GM12878 (cell line): ENCODE results near the gene PYGO2. TPM values are rescaled to one million over a fixed set of nuclear protein-coding genes. Genes with fewer than 3 reads are reported as not detected.
A peak's percentile ranks its signal among the peaks of the same experiment; 100 is the strongest.

Experiments used
- ATAC-seq: fragments of 200-7000 bp; cut with Tn5 transposase; 3 replicates; pipeline ENCODE4 v1.9.1; 2020; ENCODE audit warnings: mild to moderate bottlenecking, moderate library complexity
- BruUV-seq: library from RNA; stranded (reverse); fragments of 400-500 nt; replicated peaks from 2 replicates; lab custom pipeline; 2021; lab: Mats Ljungman, UMichigan
- CTCF ChIA-PET: fragments of 300-600 bp; sonication (Branson Sonifier 250); formaldehyde crosslinking; extraction: SDS; loops from one replicate; lab custom pipeline; 2021; ENCODE audit warnings: inconsistent platforms; lab: Yijun Ruan, JAX
- POLR2A ChIA-PET: fragments of 350-600 bp; formaldehyde crosslinking; extraction: SDS; loops from one replicate; lab custom pipeline; 2021; ENCODE audit warnings: inconsistent platforms; lab: Charles Lee
- RAD21 ChIA-PET: fragments of 300-600 bp; sonication (Branson Sonifier 250); formaldehyde crosslinking; loops from one replicate; lab custom pipeline; 2023; ENCODE audit warnings: antibody characterized with exemption; ENCODE audit not compliant: unreplicated experiment; lab: Charles Lee
- SMC1A ChIA-PET: fragments of 300-600 bp; sonication (Branson Sonifier 250); formaldehyde crosslinking; loops from one replicate; lab custom pipeline; 2023; ENCODE audit not compliant: unreplicated experiment, uncharacterized antibody; lab: Charles Lee
- DNase-seq: peaks from one replicate; pipeline ENCODE4 v3.0.0-alpha.2; 2011; ENCODE audit warnings: low read depth, low spot score
- FAIRE-seq: peaks from 3 replicates; lab custom pipeline; 2011; peaks lifted over from hg19 to GRCh38; lab: Jason Lieb, UNC
- H2AFZ ChIP-seq: 2 replicates; pipeline ENCODE4 v1.6.0; 2011; ENCODE audit warnings: low read depth, low read length, control low read depth; ENCODE audit not compliant: control insufficient read depth
- H3K27ac ChIP-seq: 2 replicates; pipeline ENCODE4 v1.5.1; 2011; ENCODE audit warnings: control low read depth; ENCODE audit not compliant: control insufficient read depth, insufficient read depth
- H3K27me3 ChIP-seq, 2 experiments: replicated peaks in 1 of 2; 2 replicates each; pipeline versions ENCODE4 v1.6.0 to v1.6.1; 2011; ENCODE audit warnings: low read length in 1 of 2; ENCODE audit not compliant: control insufficient read depth in 2 of 2, insufficient read depth in 2 of 2
- H3K36me3 ChIP-seq, 2 experiments: 2 replicates each; pipeline ENCODE4 v1.5.1; 2011; ENCODE audit warnings: low read length in 1 of 2; ENCODE audit not compliant: control insufficient read depth in 2 of 2, insufficient read depth in 2 of 2
- H3K4me1 ChIP-seq: 2 replicates; pipeline ENCODE4 v1.6.1; 2011; ENCODE audit warnings: mild to moderate bottlenecking, low read length, moderate library complexity, mixed read lengths; ENCODE audit not compliant: control insufficient read depth, insufficient read depth
- H3K4me2 ChIP-seq: 2 replicates; pipeline ENCODE4 v1.6.0; 2011; ENCODE audit warnings: control low read depth; ENCODE audit not compliant: control insufficient read depth, insufficient read depth
- H3K4me3 ChIP-seq: fragments of 200-600 bp; sonication (generic); 2 replicates; pipeline ENCODE4 v1.5.1; 2016
- H3K79me2 ChIP-seq: 2 replicates; pipeline ENCODE4 v1.6.0; 2011; ENCODE audit warnings: low read length; ENCODE audit not compliant: control insufficient read depth, insufficient read depth
- H3K9ac ChIP-seq: 2 replicates; pipeline ENCODE4 v1.8.0; 2011; ENCODE audit warnings: low read length, control low read depth, mixed read lengths; ENCODE audit not compliant: control insufficient read depth, insufficient read depth
- H3K9me3 ChIP-seq: replicated peaks from 3 replicates; pipeline ENCODE4 v1.5.1; 2011; ENCODE audit warnings: mild to moderate bottlenecking, low read length; ENCODE audit not compliant: control insufficient read depth, insufficient read depth
- H4K20me1 ChIP-seq: 2 replicates; pipeline ENCODE4 v1.6.0; 2011; ENCODE audit not compliant: control insufficient read depth, insufficient read depth
- EED ChIP-seq: sonication (generic); IDR thresholded peaks from 2 replicates; pipeline ENCODE4 v1.6.1; 2016; ENCODE audit warnings: antibody characterized with exemption, low read depth
- HCFC1 ChIP-seq: fragments of 150-350 bp; IDR thresholded peaks from 2 replicates; pipeline ENCODE4 v1.6.1; 2014; ENCODE audit warnings: low read length
- MEF2B ChIP-seq: fragments of 450-650 bp; IDR thresholded peaks from 2 replicates; pipeline ENCODE4 v1.6.1; 2018; ENCODE audit warnings: mild to moderate bottlenecking, moderate library complexity; ENCODE audit not compliant: partially characterized antibody, poor library complexity, severe bottlenecking
- NR2C1 ChIP-seq: fragments of 450-650 bp; IDR thresholded peaks from 2 replicates; pipeline ENCODE4 v1.6.1; 2017; ENCODE audit warnings: antibody characterized with exemption, mild to moderate bottlenecking, moderate library complexity
- NRF1 ChIP-seq: conservative IDR thresholded peaks from 2 replicates; pipeline ENCODE4 v1.6.1; 2011; ENCODE audit warnings: mild to moderate bottlenecking, low read depth, low read length, improper control_type of control experiment
- POU2F2 ChIP-seq: IDR thresholded peaks from 3 replicates; pipeline ENCODE4 v1.6.1; 2011; ENCODE audit warnings: low read depth, mild to moderate bottlenecking, low read length, borderline replicate concordance
- RELA ChIP-seq: fragments of 450-650 bp; IDR thresholded peaks from 2 replicates; pipeline ENCODE4 v1.8.0; 2014; ENCODE audit warnings: borderline replicate concordance; ENCODE audit not compliant: partially characterized antibody
- SMARCA5 ChIP-seq: fragments of 450-650 bp; IDR thresholded peaks from 2 replicates; pipeline ENCODE4 v1.6.1; 2017; ENCODE audit warnings: mild to moderate bottlenecking
- SPI1 ChIP-seq: IDR thresholded peaks from 2 replicates; pipeline ENCODE4 v1.6.1; 2011; ENCODE audit warnings: low read depth, mild to moderate bottlenecking, low read length, moderate library complexity, borderline replicate concordance; ENCODE audit not compliant: insufficient read depth
- STAT3 ChIP-seq: IDR thresholded peaks from 2 replicates; pipeline ENCODE4 v1.6.1; 2011; ENCODE audit warnings: low read depth, low read length, improper control_type of control experiment
- TCF3 ChIP-seq: IDR thresholded peaks from 2 replicates; pipeline ENCODE4 v1.6.1; 2012; ENCODE audit warnings: low read depth, mild to moderate bottlenecking, low read length, borderline replicate concordance; ENCODE audit not compliant: insufficient read depth
- WRNIP1 ChIP-seq: IDR thresholded peaks from 2 replicates; pipeline ENCODE4 v1.6.1; 2011; ENCODE audit warnings: low read depth, low read length, improper control_type of control experiment, borderline replicate concordance
- YY1 ChIP-seq: IDR thresholded peaks from 2 replicates; pipeline ENCODE4 v1.6.1; 2011; ENCODE audit warnings: low read depth, mild to moderate bottlenecking, low read length
- ZZZ3 ChIP-seq: IDR thresholded peaks from 2 replicates; pipeline ENCODE4 v1.6.1; 2011; ENCODE audit warnings: low read depth; ENCODE audit not compliant: control insufficient read depth, insufficient read length
- WGBS: methylation state at CpG from one replicate; pipeline ENCODE4 v1.1.6; 2016; ENCODE audit warnings: low lambda C conversion rate; ENCODE audit not compliant: insufficient replicate concordance, insufficient coverage; ENCODE audit errors: missing lambda C conversion rate; 5-methylcytosine and 5-hydroxymethylcytosine counted together
- in situ Hi-C: fragments of 300-500 bp; cut with MboI; formaldehyde crosslinking; loops from 9 replicates; pipeline ENCODE4 v1.14.3; 2018; ENCODE audit warnings: mixed read lengths
- intact Hi-C: fragments of 100-400 bp; cut with micrococcal nuclease; formaldehyde crosslinking; loops from one replicate; pipeline ENCODE4 v1.14.2; 2022; ENCODE audit not compliant: unreplicated experiment
- polyA plus RNA-seq, 11 experiments: library from polyadenylated mRNA; depleted of rRNA in 4 of 11; unstranded in 6 of 11; stranded (reverse) in 5 of 11; fragments of >200 nt; fragmentation: Nextera tagmentation in 4 of 11; fragmentation: Illumina TruSeq in 1 of 11; extraction: Ambion mirVana in 4 of 11; extraction: Trizol in 1 of 11; gene quantifications; 1 replicate in 1 of 11; 2 replicates in 10 of 11; pipeline versions ENCODE4 v1.2.1 to v1.2.3, GENCODE V29; 2011 to 2016; ENCODE audit warnings: inconsistent platforms in 2 of 11, missing spikeins in 2 of 11, low read depth in 1 of 11
- total RNA-seq, 4 experiments: library from RNA; depleted of rRNA in 3 of 4; stranded (reverse); fragments of >200 nt in 3 of 4; fragmentation: Illumina TruSeq in 1 of 4; extraction: Trizol in 1 of 4; gene quantifications; 2 replicates each; pipeline versions ENCODE4 v1.2.1 to v1.2.3, GENCODE V29; 2013 to 2021
- TF ChIP-seq, protein P1 (sequence below): fragments of 450-650 bp; IDR thresholded peaks from 2 replicates; pipeline ENCODE4 v1.6.1; 2017; ENCODE audit warnings: mild to moderate bottlenecking, low read depth, inconsistent platforms; ENCODE audit not compliant: poor library complexity, severe bottlenecking
- TF ChIP-seq, protein P2 (sequence below): fragments of 450-650 bp; IDR thresholded peaks from 2 replicates; pipeline ENCODE4 v1.6.1; 2016; ENCODE audit warnings: mild to moderate bottlenecking
- TF ChIP-seq, protein P3 (sequence below): fragments of 450-650 bp; formaldehyde crosslinking; IDR thresholded peaks from 2 replicates; pipeline ENCODE4 v1.4.0; 2022; ENCODE audit warnings: mild to moderate bottlenecking, moderate library complexity

PYGO2 gene
- total and polyA plus RNA-seq, 10 of the 15 experiments (the other 5 are each of a cell fraction or from before 2014, with no cell fraction given), result 8.1 to 33.8 (median 23.5) TPM

DNA sequence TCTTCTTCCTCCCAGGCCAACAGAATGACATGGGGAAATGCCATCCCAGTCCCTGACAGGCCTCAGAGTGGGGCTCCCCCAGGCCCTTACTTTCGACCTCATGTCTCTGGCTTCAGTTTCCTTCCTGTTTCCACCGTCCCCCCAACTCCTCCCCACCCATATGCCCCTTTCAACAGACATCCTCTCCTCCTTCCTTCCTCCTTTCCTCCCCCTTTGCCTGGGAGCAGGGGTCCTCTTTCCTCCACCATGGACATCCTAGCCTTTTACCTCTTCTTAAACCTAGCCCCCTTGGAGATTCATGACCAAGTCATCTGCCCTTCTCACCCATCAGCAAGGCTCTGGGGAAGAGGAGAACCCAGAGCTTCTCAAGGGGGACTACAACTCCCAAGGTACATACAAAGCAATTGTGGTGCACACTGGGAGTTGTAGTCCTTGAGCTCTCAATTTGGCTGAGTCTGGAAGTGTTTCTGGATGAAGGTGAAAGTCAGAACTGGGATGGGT is 45.1 kb upstream of the PYGO2 start:
- Histone ChIP-seq H2AFZ (no peak overlapping the region; the same call in 1 of the 2 replicates), H3K27ac (peak overlapping the region; percentile 67), H3K9ac (peak overlapping the region; percentile 48; the same call in 1 of the 2 replicates), H3K4me3 (0 out of 2 replicates have a peak overlapping the region, but pooled peaks have one; percentile 15), H3K36me3 (peaks cover 0 to 5% of the 10 kb centered on the region in 2 experiments; a peak in 2 of 4 replicates), H3K4me2 (peak overlapping the region; percentile 32), H3K4me1 (peaks cover 56% of the 10 kb centered on the region), H3K79me2 (peaks cover 61% of the 10 kb centered on the region), H4K20me1 (0 out of 2 replicates have a peak, but pooled peaks cover 3% of the 10 kb centered on the region), H3K27me3 (no peaks in the 10 kb centered on the region), H3K9me3 (no peaks in the 10 kb centered on the region)
- POLR2A ChIA-PET, result interaction anchor here (1.0 to 1.7 kb wide), 5 partner anchors 10 to 70 kb away, joined by 3 to 5 read pairs (median 4); partner anchors contain the start of genes PMVK and SHC1
- no TSS peak for BruUV-seq
- 0% methylated on average over 2 of the region's 2 CpGs for WGBS
- SMC1A ChIA-PET, result interaction anchor here (1.1 to 1.3 kb wide), 2 partner anchors 11 to 35 kb away, joined by 3 read pairs; no protein-coding TSS in a partner anchor
- CTCF ChIA-PET, result interaction anchor here (0.7 to 3.6 kb wide), 3 partner anchors 10 to 66 kb away, joined by 3 to 27 read pairs (median 3); no protein-coding TSS in a partner anchor
- in situ Hi-C loops (no loop called here), intact Hi-C loops (no loop called here)
- peak; percentile 31 for ATAC-seq
- peak; percentile 38 for FAIRE-seq
- no peak for DNase-seq
- RAD21 ChIA-PET, result interaction anchor here (0.7 to 1.5 kb wide), 2 partner anchors 24 to 38 kb away, joined by 3 read pairs; partner anchors contain the start of gene FLAD1
- no peak for TF ChIP-seq WRNIP1
- TF ChIP-seq ZZZ3, result no peak
- TF ChIP-seq MEF2B, result no peak
- TF ChIP-seq SPI1, result no peak
- TF ChIP-seq, protein P1, sequence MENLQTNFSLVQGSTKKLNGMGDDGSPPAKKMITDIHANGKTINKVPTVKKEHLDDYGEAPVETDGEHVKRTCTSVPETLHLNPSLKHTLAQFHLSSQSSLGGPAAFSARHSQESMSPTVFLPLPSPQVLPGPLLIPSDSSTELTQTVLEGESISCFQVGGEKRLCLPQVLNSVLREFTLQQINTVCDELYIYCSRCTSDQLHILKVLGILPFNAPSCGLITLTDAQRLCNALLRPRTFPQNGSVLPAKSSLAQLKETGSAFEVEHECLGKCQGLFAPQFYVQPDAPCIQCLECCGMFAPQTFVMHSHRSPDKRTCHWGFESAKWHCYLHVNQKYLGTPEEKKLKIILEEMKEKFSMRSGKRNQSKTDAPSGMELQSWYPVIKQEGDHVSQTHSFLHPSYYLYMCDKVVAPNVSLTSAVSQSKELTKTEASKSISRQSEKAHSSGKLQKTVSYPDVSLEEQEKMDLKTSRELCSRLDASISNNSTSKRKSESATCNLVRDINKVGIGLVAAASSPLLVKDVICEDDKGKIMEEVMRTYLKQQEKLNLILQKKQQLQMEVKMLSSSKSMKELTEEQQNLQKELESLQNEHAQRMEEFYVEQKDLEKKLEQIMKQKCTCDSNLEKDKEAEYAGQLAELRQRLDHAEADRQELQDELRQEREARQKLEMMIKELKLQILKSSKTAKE, result no peak
- 0 out of 2 replicates have a peak, but pooled peaks have one; percentile 28 for TF ChIP-seq NR2C1
- TF ChIP-seq STAT3, result no peak
- peak; percentile 71 for TF ChIP-seq YY1
- TF ChIP-seq, protein P2, sequence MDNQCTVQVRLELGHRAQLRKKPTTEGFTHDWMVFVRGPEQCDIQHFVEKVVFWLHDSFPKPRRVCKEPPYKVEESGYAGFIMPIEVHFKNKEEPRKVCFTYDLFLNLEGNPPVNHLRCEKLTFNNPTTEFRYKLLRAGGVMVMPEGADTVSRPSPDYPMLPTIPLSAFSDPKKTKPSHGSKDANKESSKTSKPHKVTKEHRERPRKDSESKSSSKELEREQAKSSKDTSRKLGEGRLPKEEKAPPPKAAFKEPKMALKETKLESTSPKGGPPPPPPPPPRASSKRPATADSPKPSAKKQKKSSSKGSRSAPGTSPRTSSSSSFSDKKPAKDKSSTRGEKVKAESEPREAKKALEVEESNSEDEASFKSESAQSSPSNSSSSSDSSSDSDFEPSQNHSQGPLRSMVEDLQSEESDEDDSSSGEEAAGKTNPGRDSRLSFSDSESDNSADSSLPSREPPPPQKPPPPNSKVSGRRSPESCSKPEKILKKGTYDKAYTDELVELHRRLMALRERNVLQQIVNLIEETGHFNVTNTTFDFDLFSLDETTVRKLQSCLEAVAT, result peak; percentile 42; the same call in 1 of the 2 replicates
- no peak for TF ChIP-seq RELA
- no peak for TF ChIP-seq SMARCA5
- peak; percentile 93 for TF ChIP-seq HCFC1
- no peak for TF ChIP-seq TCF3
- TF ChIP-seq, protein P3, sequence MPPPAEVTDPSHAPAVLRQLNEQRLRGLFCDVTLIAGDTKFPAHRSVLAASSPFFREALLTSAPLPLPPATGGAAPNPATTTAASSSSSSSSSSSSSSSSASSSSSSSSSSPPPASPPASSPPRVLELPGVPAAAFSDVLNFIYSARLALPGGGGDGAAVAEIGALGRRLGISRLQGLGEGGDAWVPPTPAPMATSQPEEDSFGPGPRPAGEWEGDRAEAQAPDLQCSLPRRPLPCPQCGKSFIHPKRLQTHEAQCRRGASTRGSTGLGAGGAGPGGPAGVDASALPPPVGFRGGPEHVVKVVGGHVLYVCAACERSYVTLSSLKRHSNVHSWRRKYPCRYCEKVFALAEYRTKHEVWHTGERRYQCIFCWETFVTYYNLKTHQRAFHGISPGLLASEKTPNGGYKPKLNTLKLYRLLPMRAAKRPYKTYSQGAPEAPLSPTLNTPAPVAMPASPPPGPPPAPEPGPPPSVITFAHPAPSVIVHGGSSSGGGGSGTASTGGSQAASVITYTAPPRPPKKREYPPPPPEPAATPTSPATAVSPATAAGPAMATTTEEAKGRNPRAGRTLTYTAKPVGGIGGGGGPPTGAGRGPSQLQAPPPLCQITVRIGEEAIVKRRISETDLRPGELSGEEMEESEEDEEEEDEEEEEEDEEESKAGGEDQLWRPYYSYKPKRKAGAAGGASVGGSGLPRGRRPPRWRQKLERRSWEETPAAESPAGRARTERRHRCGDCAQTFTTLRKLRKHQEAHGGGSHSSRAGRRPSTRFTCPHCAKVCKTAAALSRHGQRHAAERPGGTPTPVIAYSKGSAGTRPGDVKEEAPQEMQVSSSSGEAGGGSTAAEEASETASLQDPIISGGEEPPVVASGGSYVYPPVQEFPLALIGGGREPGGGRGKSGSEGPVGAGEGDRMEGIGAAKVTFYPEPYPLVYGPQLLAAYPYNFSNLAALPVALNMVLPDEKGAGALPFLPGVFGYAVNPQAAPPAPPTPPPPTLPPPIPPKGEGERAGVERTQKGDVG, result no peak
- no peak for TF ChIP-seq POU2F2
- peak; percentile 46; the same call in 1 of the 2 replicates for TF ChIP-seq EED
- no peak for TF ChIP-seq NRF1
